HUES48 (cell line): ENCODE data around the gene AGPS.
"Not testable (repeated sequence)": the region's sequence is repeated elsewhere in the genome, so short reads cannot be mapped to it uniquely, and the experiment has no call there.

ENCODE experiments used
- H3K27ac ChIP-seq: one replicate; pipeline ENCODE4 v1.7.0; 2013; ENCODE audit warnings: low read depth, low read length, inconsistent platforms
- H3K27me3 ChIP-seq: 2 replicates; pipeline ENCODE4 v1.6.1; 2013; ENCODE audit warnings: mild to moderate bottlenecking, low read length; ENCODE audit not compliant: control insufficient read depth, insufficient read depth
- H3K36me3 ChIP-seq: 2 replicates; pipeline ENCODE4 v1.6.1; 2013; ENCODE audit warnings: low read length; ENCODE audit not compliant: control insufficient read depth, insufficient read depth
- H3K4me1 ChIP-seq: 2 replicates; pipeline ENCODE4 v1.6.1; 2013; ENCODE audit warnings: mild to moderate bottlenecking, low read length; ENCODE audit not compliant: control insufficient read depth, insufficient read depth
- H3K4me3 ChIP-seq: 2 replicates; pipeline ENCODE4 v1.5.1; 2013; ENCODE audit warnings: mild to moderate bottlenecking, low read depth, low read length
- H3K9ac ChIP-seq: 2 replicates; pipeline ENCODE4 v1.6.1; 2013; ENCODE audit warnings: mild to moderate bottlenecking, low read depth, low read length, moderate library complexity
- H3K9me3 ChIP-seq: 2 replicates; pipeline ENCODE4 v1.6.1; 2013; ENCODE audit warnings: low read length; ENCODE audit not compliant: control insufficient read depth, insufficient read depth

Gene AGPS

DNA sequence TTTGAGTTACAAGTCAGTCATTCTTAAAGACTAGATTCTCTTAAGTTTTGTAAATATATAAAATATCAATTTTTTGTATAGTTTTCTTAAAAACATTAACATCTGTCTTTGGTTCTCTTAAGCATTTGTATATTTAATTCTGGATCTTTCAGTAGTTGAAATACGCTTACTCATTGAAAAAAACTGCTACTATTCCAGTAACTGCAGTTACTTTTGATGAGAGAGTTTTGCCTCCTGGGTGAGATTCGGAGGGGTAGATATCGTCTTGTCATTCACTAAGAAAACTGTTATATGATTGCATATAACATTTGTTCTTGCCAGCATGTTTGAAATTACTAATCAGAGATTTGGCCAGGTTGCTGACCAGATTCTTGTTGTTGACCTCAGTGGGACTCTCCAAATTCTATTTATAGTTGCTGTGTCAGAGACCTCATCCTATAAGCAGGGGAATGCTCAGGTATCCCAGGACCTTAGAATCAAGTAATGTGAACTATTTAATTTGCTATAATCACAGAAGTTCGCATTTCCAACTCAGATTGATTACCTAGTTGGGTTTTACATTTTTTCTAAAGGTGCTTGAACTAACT lies 7.9 kb downstream of the AGPS start:
- Histone ChIP-seq H3K9me3 (no peaks in the 10 kb centered on the region), H3K4me1 (peaks cover 23% of the 10 kb centered on the region; the same call in 1 of the 2 replicates), H3K9ac (no peak overlapping the region), H3K36me3 (no peaks in the 10 kb centered on the region), H3K27me3 (no peaks in the 10 kb centered on the region), H3K4me3 (no peak overlapping the region), H3K27ac (no peak overlapping the region)

DNA sequence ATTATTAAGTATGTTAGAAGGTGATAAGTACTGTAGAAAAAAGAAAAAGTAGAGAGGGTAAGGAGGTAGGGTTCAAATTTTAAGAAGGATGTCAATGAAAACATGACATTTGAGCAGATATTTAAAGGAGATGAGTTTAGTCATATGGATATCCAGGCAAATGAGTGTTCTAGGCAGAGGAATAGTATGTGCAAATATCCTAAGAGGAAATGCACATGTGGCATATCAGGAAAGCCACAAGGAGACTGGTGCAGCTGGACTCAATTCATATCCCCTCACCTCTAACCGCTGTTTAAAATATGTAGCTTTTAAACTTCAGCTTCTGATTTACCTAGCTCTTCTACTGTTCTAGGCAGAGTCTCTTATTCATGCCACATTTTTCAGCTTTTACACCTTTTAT lies 9.5 kb downstream of the AGPS start:
- Histone ChIP-seq H3K36me3 (no peaks in the 10 kb centered on the region), H3K4me1 (peaks cover 13% of the 10 kb centered on the region; the same call in 1 of the 2 replicates), H3K27me3 (no peaks in the 10 kb centered on the region), H3K9ac (no peak overlapping the region), H3K4me3 (no peak overlapping the region), H3K9me3 (no peaks in the 10 kb centered on the region), H3K27ac (no peak overlapping the region)

DNA sequence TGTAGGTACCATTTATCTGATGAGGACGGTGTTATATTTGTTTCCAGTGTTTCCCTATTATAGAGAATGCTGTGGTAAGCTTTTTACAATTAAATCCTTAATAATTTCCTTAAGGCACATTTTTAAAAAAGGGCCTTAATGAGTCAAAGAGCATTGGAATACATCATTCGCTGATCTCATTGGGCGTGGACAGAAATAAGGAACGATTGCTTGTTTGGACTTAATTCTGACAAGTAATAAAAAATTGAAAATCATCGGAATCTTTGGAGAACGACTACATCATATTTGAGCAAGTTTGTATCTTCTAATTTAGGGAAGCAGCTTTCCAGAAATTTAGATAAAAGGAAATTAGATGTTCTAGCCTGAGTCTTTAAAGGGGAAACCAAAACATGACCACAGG lies 11.3 kb downstream of the AGPS start:
- Histone ChIP-seq H3K27ac (no peak overlapping the region), H3K9me3 (no peaks in the 10 kb centered on the region), H3K4me1 (peaks cover 5% of the 10 kb centered on the region; the same call in 1 of the 2 replicates), H3K4me3 (no peak overlapping the region), H3K9ac (no peak overlapping the region), H3K27me3 (no peaks in the 10 kb centered on the region), H3K36me3 (no peaks in the 10 kb centered on the region)

DNA sequence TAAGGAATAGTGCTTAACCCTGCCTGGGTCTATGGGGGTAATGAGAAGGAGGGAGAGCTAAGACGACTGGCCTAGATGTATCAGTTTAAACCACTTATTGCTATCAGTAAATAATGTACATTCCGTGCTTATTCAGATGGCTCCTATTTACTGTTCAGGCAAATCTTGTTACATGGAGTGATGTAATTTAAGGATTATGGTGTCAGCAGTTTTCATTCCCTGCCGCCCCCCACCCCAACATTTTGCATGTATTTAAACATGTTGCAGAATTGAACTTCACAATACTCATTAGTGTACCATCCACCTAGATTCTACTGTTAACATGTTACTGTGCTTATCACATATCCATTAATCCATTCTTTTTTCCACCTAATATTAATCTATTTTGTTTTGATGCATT lies 11.7 kb downstream of the AGPS start:
- H3K9me3 ChIP-seq, result no peaks in the 10 kb centered on the region
- H3K27ac ChIP-seq, result no peak overlapping the region
- no peaks in the 10 kb centered on the region for H3K27me3 ChIP-seq
- no peak overlapping the region for H3K9ac ChIP-seq
- peaks cover under 1% of the 10 kb centered on the region; the same call in 1 of the 2 replicates for H3K4me1 ChIP-seq
- H3K36me3 ChIP-seq, result no peaks in the 10 kb centered on the region
- no peak overlapping the region for H3K4me3 ChIP-seq

DNA sequence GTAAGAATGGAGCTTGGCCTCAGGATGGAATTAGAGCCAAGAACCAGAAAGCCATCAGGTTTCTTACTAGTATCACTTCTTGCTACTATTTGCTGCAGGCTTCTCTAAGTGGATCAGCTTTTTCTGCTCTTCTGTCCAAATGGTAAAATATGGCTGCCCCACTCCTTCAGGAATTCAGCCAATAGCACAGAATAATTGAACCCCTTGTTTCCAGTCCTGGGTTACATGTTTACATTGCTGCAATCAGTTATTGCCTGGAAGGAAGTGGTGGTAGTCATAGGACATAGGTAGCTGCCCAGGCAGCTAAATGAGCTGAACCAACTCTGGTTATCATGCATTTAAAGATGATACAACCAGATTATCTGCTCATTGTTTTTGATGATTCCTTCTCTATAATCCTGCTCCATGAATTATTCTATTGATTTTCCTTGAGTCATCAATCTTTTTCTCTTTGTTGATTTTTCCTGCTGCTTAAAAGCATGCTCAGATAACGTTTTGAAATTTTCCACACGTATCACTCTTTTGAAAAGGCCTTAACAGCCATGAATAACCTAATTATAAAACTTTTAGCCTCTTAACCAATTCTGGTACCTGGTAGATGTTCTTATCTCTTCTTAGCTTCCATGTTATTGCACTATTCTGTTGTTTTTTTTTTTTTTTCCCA lies 12.6 kb downstream of the AGPS start:
- Histone ChIP-seq H3K36me3 (no peaks in the 10 kb centered on the region), H3K9ac (no peak overlapping the region), H3K4me3 (no peak overlapping the region), H3K27me3 (no peaks in the 10 kb centered on the region), H3K27ac (no peak overlapping the region), H3K4me1 (no peaks in the 10 kb centered on the region; the same call in 1 of the 2 replicates), H3K9me3 (no peaks in the 10 kb centered on the region)

DNA sequence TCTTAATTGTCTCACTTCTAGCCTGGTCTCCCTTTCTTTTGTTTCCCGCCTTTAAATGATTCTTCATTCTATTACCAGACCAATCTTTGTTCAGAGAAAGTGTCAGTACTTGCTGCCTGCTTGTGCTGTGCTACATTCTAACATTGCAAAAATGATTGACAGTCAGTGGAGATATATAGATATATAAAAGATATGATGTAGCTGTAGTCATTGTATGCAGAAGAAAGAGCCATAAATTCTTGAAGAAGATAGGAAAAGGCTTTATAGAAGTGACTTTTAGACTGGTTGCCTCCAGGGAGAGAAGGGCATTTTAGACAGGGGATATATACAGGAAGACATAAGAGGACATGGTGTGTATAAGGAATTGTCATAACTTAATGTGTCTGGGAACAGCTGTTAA lies 13.6 kb downstream of the AGPS start:
- no peaks in the 10 kb centered on the region for H3K27me3 ChIP-seq
- H3K4me3 ChIP-seq, result no peak overlapping the region
- H3K36me3 ChIP-seq, result no peaks in the 10 kb centered on the region
- no peak overlapping the region for H3K9ac ChIP-seq
- H3K27ac ChIP-seq, result no peak overlapping the region
- H3K4me1 ChIP-seq, result no peaks in the 10 kb centered on the region; the same call in 1 of the 2 replicates
- H3K9me3 ChIP-seq, result no peaks in the 10 kb centered on the region

DNA sequence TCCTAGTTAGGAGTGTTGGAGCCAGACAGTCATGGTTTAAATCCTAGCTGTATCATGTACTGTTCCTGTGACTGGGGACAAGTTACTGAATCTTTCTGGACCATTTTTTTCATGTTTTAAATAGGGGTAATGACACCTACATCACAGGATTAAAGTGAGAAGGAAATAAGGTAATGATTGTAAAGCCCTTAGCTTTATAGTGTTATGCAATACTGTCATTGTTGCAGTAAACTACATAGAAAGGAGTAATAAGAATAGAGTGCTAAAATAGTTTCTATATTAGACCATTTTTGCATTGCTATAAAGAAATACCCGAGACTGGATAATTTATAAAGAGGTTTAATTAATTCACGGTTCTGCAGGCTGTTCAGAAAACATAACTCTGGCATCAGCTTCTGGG lies 14.5 kb downstream of the AGPS start:
- Histone ChIP-seq H3K9ac (no peak overlapping the region), H3K27ac (no peak overlapping the region), H3K36me3 (no peaks in the 10 kb centered on the region), H3K4me3 (no peak overlapping the region), H3K4me1 (no peaks in the 10 kb centered on the region; the same call in 1 of the 2 replicates), H3K9me3 (no peaks in the 10 kb centered on the region), H3K27me3 (no peaks in the 10 kb centered on the region)

DNA sequence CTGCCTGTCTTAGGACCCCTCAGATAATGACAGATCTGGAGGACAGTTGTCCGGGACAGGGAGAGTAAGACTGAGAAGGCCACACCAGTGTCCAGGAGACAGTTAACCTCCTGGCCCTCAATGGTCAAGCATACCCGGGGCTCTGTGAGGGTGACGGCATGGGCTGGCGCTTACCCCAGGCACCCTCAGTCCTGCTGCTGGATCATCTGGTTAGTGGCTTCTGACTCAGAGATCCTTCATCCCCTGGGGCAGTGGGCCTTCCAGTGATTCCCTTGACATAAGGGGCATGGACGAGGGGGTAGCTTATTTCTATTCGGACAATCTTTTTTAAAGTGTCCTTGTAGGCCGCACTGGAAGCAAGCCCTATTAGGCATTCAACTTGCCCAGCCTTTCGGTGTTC lies 18.1 kb downstream of the AGPS start:
- not testable (repeated sequence) for H3K36me3 ChIP-seq, H3K4me1 ChIP-seq, H3K4me3 ChIP-seq, H3K9me3 ChIP-seq, H3K27me3 ChIP-seq, H3K27ac ChIP-seq, H3K9ac ChIP-seq

DNA sequence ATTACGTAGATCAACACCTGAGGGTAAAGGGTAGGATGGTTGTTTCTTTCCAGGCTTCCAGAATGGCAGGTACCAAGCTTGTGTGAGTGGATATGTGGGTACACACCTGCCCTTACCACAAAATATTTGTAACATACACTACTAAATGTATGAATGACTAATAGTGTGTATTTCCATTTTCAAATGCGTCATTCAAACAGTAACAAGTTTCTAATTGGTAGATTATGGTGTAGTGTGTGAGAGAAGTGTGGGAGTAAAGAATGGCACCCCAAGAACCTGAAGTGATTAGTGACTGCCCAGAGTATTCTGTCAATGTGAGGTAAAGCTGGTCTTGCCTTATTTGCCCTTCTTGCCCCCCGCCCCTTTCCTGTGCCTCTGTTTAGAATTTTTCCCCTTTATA lies 21.1 kb downstream of the AGPS start:
- H3K36me3 ChIP-seq, result no peaks in the 10 kb centered on the region
- peaks cover 3% of the 10 kb centered on the region; the same call in 1 of the 2 replicates for H3K4me1 ChIP-seq
- H3K27ac ChIP-seq, result no peak overlapping the region
- H3K9me3 ChIP-seq, result no peaks in the 10 kb centered on the region
- H3K9ac ChIP-seq, result no peak overlapping the region
- H3K27me3 ChIP-seq, result no peaks in the 10 kb centered on the region
- no peak overlapping the region for H3K4me3 ChIP-seq

DNA sequence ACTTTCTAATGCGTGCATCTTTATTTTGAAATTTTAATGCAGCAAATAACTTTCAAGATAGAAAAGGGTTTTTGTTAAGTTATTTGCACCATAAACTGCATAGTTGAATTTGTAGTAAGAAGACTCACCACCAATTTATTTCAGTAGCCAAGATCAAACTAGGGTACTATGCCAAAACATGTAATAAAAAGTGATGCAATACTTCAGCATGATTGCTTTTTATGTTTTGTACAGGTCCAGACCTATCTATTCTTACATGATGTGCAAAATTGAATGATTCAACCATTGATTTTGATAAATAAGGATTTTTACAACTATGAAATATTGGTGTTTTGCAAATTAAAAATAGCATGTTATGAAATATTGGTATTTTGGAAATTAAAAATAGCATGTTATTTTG lies 26.7 kb downstream of the AGPS start:
- Histone ChIP-seq H3K27ac (no peak overlapping the region), H3K27me3 (no peaks in the 10 kb centered on the region), H3K9me3 (no peaks in the 10 kb centered on the region), H3K9ac (no peak overlapping the region), H3K4me3 (no peak overlapping the region), H3K4me1 (peaks cover 3% of the 10 kb centered on the region; the same call in 1 of the 2 replicates), H3K36me3 (no peaks in the 10 kb centered on the region)

DNA sequence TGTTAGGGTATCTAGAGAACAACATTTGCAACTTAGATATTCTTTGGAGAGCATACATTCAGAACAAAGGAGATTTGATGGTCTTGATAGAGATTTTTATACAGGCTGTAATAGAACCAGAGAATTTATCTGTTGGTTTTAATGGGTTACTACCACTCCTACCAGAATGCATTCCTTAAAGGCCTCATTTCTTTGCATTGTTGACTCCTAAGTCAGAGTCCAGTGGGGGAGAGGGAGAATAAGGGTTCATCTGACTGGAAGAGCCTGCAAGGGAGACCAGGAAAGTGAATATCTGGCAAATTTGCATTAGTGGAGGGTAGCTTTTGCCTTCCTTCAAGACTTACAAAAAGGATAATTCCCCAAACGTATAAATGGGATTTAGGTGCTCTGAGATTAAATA lies 29.7 kb downstream of the AGPS start:
- no peaks in the 10 kb centered on the region for H3K27me3 ChIP-seq
- H3K9me3 ChIP-seq, result no peaks in the 10 kb centered on the region; the same call in 1 of the 2 replicates
- no peak overlapping the region for H3K27ac ChIP-seq
- H3K4me3 ChIP-seq, result no peak overlapping the region
- no peaks in the 10 kb centered on the region for H3K36me3 ChIP-seq
- H3K9ac ChIP-seq, result no peak overlapping the region
- no peaks in the 10 kb centered on the region for H3K4me1 ChIP-seq
